ENCODE results near the gene HDAC9.

HDAC9 gene

GRCh38 chr7:18531539-18531938 is 36.0 kb downstream of the HDAC9 start:
- Histone ChIP-seq H3K4me1 (ENCODE audit: insufficient read depth, low read length, poor library complexity, severe bottlenecking) (peaks cover 10% of the 10 kb centered on the region), H3K79me2 (ENCODE audit: insufficient read depth, low read length) (peaks cover 17% of the 10 kb centered on the region), H3K36me3 (ENCODE audit: insufficient read depth, low read length) (no peaks in the 10 kb centered on the region), H3F3A (ENCODE audit: low read depth) (no peaks in the 10 kb centered on the region), H3K9ac (ENCODE audit: low read depth, low read length, poor library complexity, severe bottlenecking) (no peak overlapping the region), H3K9me3 (ENCODE audit: insufficient read depth, low read depth, low read length) (no peaks in the 10 kb centered on the region), H2AFZ (ENCODE audit: low read length) (no peak overlapping the region), H3K4me3 (ENCODE audit: low read length, poor library complexity, severe bottlenecking) (no peak overlapping the region), H4K20me1 (ENCODE audit: insufficient read depth, low read length, poor library complexity, severe bottlenecking) (peaks cover 3% of the 10 kb centered on the region), H3K4me2 (ENCODE audit: low read depth, low read length, poor library complexity, severe bottlenecking) (no peak overlapping the region), H3K27me3 (ENCODE audit: insufficient read depth, low read length, poor library complexity, severe bottlenecking) (no peaks in the 10 kb centered on the region), H3K9me2 (replicated peaks; ENCODE audit: low read depth, low read length) (no peaks in the 10 kb centered on the region)
- TF ChIP-seq EZH2phosphoT487 (IDR thresholded peaks at IDR 0.05; ENCODE audit: borderline replicate concordance), result no peak
- TF ChIP-seq CTCF (conservative IDR thresholded peaks at IDR 0.05; ENCODE audit: low read length), result no peak

- Histone ChIP-seq H3K27me3 (ENCODE audit: insufficient read depth, low read length, poor library complexity, severe bottlenecking) (no peaks in the 10 kb centered on the region), H2AFZ (ENCODE audit: low read length) (no peak overlapping the region), H4K20me1 (ENCODE audit: insufficient read depth, low read length, poor library complexity, severe bottlenecking) (no peaks in the 10 kb centered on the region), H3K4me2 (ENCODE audit: low read depth, low read length, poor library complexity, severe bottlenecking) (no peak overlapping the region), H3K79me2 (ENCODE audit: insufficient read depth, low read length) (peaks cover 17% of the 10 kb centered on the region), H3K9me3 (ENCODE audit: insufficient read depth, low read depth, low read length) (no peaks in the 10 kb centered on the region), H3K4me3 (ENCODE audit: low read length, poor library complexity, severe bottlenecking) (no peak overlapping the region), H3K9ac (ENCODE audit: low read depth, low read length, poor library complexity, severe bottlenecking) (no peak overlapping the region), H3F3A (ENCODE audit: low read depth) (no peaks in the 10 kb centered on the region), H3K4me1 (ENCODE audit: insufficient read depth, low read length, poor library complexity, severe bottlenecking) (no peaks in the 10 kb centered on the region), H3K36me3 (ENCODE audit: insufficient read depth, low read length) (no peaks in the 10 kb centered on the region), H3K9me2 (replicated peaks; ENCODE audit: low read depth, low read length) (no peaks in the 10 kb centered on the region)
- TF ChIP-seq CTCF (conservative IDR thresholded peaks at IDR 0.05; ENCODE audit: low read length) (no peak), EZH2phosphoT487 (IDR thresholded peaks at IDR 0.05; ENCODE audit: borderline replicate concordance) (no peak)
Observed at GRCh38 chr7:18532813-18533212, 37.3 kb downstream of the HDAC9 start.

GRCh38 chr7:18534481-18534880 is 38.9 kb downstream of the HDAC9 start:
- peaks cover 15% of the 10 kb centered on the region for H3K79me2 ChIP-seq (ENCODE audit: insufficient read depth, low read length)
- no peaks in the 10 kb centered on the region for H3F3A ChIP-seq (ENCODE audit: low read depth)
- no peaks in the 10 kb centered on the region for H4K20me1 ChIP-seq (ENCODE audit: insufficient read depth, low read length, poor library complexity, severe bottlenecking)
- no peaks in the 10 kb centered on the region for H3K9me2 ChIP-seq (replicated peaks; ENCODE audit: low read depth, low read length)
- TF ChIP-seq CTCF (conservative IDR thresholded peaks at IDR 0.05; ENCODE audit: low read length) (no peak), EZH2phosphoT487 (IDR thresholded peaks at IDR 0.05; ENCODE audit: borderline replicate concordance) (no peak)
- H3K9me3 ChIP-seq (ENCODE audit: insufficient read depth, low read depth, low read length), result no peaks in the 10 kb centered on the region
- no peak overlapping the region for H3K9ac ChIP-seq (ENCODE audit: low read depth, low read length, poor library complexity, severe bottlenecking)
- no peaks in the 10 kb centered on the region for H3K36me3 ChIP-seq (ENCODE audit: insufficient read depth, low read length)
- H3K4me1 ChIP-seq (ENCODE audit: insufficient read depth, low read length, poor library complexity, severe bottlenecking), result peaks cover 12% of the 10 kb centered on the region
- H2AFZ ChIP-seq (ENCODE audit: low read length), result no peak overlapping the region
- H3K27me3 ChIP-seq (ENCODE audit: insufficient read depth, low read length, poor library complexity, severe bottlenecking), result no peaks in the 10 kb centered on the region
- H3K4me3 ChIP-seq (ENCODE audit: low read length, poor library complexity, severe bottlenecking), result no peak overlapping the region
- H3K4me2 ChIP-seq (ENCODE audit: low read depth, low read length, poor library complexity, severe bottlenecking), result no peak overlapping the region

Data from Loucy (cell line).